NCI-H1417 (cell line): ENCODE results near the gene PDE6A.

ENCODE experiments used
- DNase-seq, 3 experiments: peaks; one replicate each; lab custom pipeline; 2025; lab: John Stamatoyannopoulos, UW

Gene PDE6A

DNA sequence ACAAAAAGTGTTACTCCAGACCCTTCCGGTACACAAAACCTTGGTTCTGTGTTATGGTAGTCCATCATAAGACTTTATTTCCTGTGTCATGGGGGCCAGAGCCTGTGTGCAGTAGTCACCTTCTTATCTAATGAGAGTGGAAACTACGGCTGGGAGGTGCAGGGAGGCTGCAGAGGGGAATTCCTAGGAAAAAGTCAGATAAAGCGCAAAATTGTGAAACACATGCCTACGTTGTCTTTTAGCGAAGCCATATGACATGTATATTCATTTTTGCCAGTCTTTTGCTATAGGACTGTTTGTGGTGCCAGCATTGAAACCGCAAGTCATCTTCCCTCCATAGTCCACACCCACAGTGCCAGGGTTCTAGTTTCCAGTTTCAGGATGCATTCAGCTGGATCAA lies 133.7 kb downstream of the PDE6A start:
- DNase-seq = no peak

DNA sequence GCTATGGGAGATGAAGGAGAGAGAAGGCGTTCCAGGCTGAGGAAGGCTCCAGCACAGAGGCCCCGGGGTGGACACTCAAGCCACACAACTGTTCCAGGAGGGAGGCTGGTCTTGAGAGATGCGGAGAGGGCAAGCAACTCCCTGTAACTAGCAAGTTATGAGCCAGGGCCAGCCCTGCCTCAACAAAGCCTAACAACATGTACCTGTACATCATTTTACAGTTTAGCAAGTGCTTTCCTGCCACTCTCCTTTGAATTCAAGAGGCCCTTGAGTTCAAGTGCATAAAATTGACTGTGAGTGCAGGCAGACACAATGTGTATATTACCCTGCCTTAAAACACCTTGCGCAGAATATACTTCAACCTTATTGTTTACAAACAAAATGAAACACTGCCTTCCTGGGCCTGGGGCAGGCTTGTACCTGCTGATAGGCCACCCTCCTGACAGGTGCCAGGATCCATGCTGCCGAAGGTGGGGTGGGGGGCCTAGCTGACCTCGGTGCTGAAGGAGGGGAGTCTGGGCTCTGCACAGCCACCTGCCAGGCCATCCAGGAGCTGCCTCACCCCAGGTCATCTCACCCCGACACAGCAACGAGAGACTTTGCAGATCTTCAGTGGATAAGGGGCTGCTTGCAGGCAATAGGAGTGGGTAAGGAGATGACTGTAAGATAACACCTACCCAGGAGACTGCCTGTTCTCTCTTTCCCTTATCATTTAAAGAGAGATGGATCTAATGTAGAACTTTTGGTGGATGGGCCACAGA lies 134.5 kb downstream of the PDE6A start:
- peak; percentile 60 to 96 (median 90) for DNase-seq

DNA sequence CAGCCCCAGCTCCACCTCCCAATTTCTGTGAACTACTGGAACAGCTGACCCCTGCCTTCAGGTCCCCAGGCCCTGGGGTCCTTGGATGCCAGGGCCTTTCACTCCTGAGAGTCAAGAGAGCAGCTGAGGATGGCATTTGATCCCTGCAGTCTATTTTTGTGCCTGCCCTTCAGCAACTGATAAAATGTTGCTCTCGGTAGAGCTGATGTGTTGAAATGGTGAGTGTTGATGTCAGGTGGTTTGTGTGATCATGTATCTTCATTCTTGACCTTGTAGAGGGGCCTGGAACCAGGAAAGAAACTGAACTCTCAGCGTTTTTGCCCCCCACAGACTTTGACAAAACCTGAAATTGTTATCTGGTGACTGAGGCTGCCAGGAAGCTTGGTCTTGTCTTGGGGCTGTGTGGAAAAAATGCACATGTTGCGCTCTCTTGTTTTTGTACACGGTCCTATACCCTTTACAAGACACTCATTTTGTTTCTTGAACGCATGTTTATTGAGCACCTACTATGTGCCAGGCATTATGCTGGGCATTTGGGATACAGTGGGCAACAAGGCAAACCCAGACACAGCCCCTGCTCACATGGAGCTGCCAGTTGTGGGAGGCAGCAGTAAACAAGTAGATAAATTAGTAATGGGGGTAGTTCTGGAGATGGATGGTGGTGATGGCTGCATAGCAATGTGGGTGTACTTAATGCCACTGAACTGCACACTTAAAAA lies 136.2 kb downstream of the PDE6A start:
- DNase-seq = no peak
